Fibroblast of lung (primary cell): ENCODE results near the gene NDUFAF5. TPM values are rescaled to one million over a fixed set of nuclear protein-coding genes. Genes with fewer than 3 reads are reported as not detected.

Source experiments
- DNase-seq, 2 donors: peaks; one replicate each; pipeline versions ENCODE4 v3.0.0 to v3.0.0-alpha.2; 2010; ENCODE audit warnings: low read depth in 2 of 2
- H2AFZ ChIP-seq: 2 replicates; pipeline ENCODE4 v1.5.1; 2012; ENCODE audit warnings: low read length, control low read depth, inconsistent platforms
- H3K27ac ChIP-seq: 2 replicates; pipeline ENCODE4 v1.5.1; 2011; ENCODE audit warnings: low read length, control low read depth; ENCODE audit not compliant: insufficient read depth
- H3K27me3 ChIP-seq: 2 replicates; pipeline ENCODE4 v1.5.1; 2011; ENCODE audit warnings: mild to moderate bottlenecking, low read length; ENCODE audit not compliant: control insufficient read depth, insufficient read depth
- H3K36me3 ChIP-seq: 2 replicates; pipeline ENCODE4 v1.5.1; 2011; ENCODE audit warnings: low read length; ENCODE audit not compliant: control insufficient read depth, insufficient read depth
- H3K4me1 ChIP-seq: 2 replicates; pipeline ENCODE4 v1.5.1; 2011; ENCODE audit warnings: low read length; ENCODE audit not compliant: control insufficient read depth, insufficient read depth; ENCODE audit errors: extremely low read depth
- H3K4me2 ChIP-seq: 2 replicates; pipeline ENCODE4 v1.5.1; 2011; ENCODE audit warnings: low read length, control low read depth; ENCODE audit not compliant: insufficient read depth; ENCODE audit errors: extremely low read depth
- H3K4me3 ChIP-seq, 4 experiments: fragments of 200-600 bp in 1 of 4; sonication (generic) in 1 of 4; replicated peaks in 1 of 4; 2 replicates each; pipeline ENCODE4 v1.5.1; 2011 to 2016; ENCODE audit warnings: low read length in 4 of 4, low read depth in 3 of 4, mild to moderate bottlenecking in 3 of 4, control low read depth in 2 of 4, inconsistent platforms in 1 of 4, mixed read lengths in 1 of 4; ENCODE audit not compliant: insufficient read depth in 1 of 4; ENCODE audit errors: control extremely low read depth in 1 of 4
- H3K79me2 ChIP-seq: 2 replicates; pipeline ENCODE4 v1.5.1; 2012; ENCODE audit warnings: mild to moderate bottlenecking, low read length, inconsistent platforms; ENCODE audit not compliant: control insufficient read depth, insufficient read depth
- H3K9ac ChIP-seq: 2 replicates; pipeline ENCODE4 v1.5.1; 2011; ENCODE audit warnings: mild to moderate bottlenecking, low read length, control low read depth; ENCODE audit not compliant: insufficient read depth
- H3K9me3 ChIP-seq: 2 replicates; pipeline ENCODE4 v1.5.1; 2012; ENCODE audit warnings: low read depth, low read length; ENCODE audit not compliant: control insufficient read depth, insufficient read depth
- H4K20me1 ChIP-seq: 2 replicates; pipeline ENCODE4 v1.5.1; 2011; ENCODE audit warnings: low read length; ENCODE audit not compliant: control insufficient read depth, insufficient read depth; ENCODE audit errors: extremely low read depth
- EZH2 ChIP-seq: IDR thresholded peaks from 2 replicates; pipeline ENCODE4 v1.5.1; 2012; ENCODE audit warnings: low read length, control low read depth, mild to moderate bottlenecking; ENCODE audit errors: missing control alignments
- polyA plus RNA-seq, 2 donors: library from polyadenylated mRNA; depleted of rRNA in 1 of 2; stranded (reverse) in 1 of 2; unstranded in 1 of 2; fragments of >200 nt; gene quantifications; 2 replicates each; pipeline ENCODE4 v1.2.1, GENCODE V29; 2011 to 2012; ENCODE audit warnings: missing spikeins in 1 of 2
- total RNA-seq: library from RNA; depleted of rRNA; stranded (reverse); fragments of >200 nt; gene quantifications from 2 replicates; pipeline ENCODE4 v1.2.1, GENCODE V29; 2014
- TF ChIP-seq, protein P1 (sequence below), 2 donors: IDR thresholded peaks in 1 of 2; conservative IDR thresholded peaks in 1 of 2; 1 replicate in 1 of 2; 2 replicates in 1 of 2; pipeline ENCODE4 v1.5.1; 2011 to 2012; ENCODE audit warnings: low read length in 2 of 2, control low read depth in 1 of 2, inconsistent platforms in 1 of 2, low read depth in 1 of 2, mild to moderate bottlenecking in 1 of 2

NDUFAF5 gene
- total and polyA plus RNA-seq, 2 donors (not counting 1 experiment from before 2014, with no cell fraction given) = 12.7 to 17.3 TPM

DNA sequence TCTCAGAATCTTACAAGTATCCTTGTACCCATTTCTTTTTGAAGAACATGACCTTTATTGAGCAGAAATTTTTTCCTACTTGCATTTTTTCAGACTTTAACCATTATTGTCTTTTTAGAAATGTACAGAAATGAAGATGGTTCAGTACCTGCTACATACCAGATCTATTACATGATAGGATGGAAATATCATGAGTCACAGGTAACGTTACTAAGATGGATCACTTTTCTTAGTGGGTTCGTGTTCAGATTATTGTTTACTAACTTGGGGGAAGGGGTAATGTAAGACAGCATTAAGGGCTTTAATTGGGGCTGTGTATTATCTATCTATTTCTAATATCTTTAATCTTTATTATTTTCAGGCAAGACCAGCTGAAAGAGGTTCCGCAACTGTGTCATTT, 31.9 kb downstream of the NDUFAF5 start:
- no peaks in the 10 kb centered on the region for H3K4me1 ChIP-seq
- no peaks in the 10 kb centered on the region for H4K20me1 ChIP-seq
- no peak overlapping the region for H3K4me2 ChIP-seq
- H3K9me3 ChIP-seq = no peaks in the 10 kb centered on the region
- TF ChIP-seq EZH2 = no peak
- TF ChIP-seq, protein P1, sequence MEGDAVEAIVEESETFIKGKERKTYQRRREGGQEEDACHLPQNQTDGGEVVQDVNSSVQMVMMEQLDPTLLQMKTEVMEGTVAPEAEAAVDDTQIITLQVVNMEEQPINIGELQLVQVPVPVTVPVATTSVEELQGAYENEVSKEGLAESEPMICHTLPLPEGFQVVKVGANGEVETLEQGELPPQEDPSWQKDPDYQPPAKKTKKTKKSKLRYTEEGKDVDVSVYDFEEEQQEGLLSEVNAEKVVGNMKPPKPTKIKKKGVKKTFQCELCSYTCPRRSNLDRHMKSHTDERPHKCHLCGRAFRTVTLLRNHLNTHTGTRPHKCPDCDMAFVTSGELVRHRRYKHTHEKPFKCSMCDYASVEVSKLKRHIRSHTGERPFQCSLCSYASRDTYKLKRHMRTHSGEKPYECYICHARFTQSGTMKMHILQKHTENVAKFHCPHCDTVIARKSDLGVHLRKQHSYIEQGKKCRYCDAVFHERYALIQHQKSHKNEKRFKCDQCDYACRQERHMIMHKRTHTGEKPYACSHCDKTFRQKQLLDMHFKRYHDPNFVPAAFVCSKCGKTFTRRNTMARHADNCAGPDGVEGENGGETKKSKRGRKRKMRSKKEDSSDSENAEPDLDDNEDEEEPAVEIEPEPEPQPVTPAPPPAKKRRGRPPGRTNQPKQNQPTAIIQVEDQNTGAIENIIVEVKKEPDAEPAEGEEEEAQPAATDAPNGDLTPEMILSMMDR (conservative IDR thresholded peaks at IDR 0.05 in 1 of 2, IDR thresholded peaks at IDR 0.05 in 1 of 2; ENCODE audit: low read depth in 1 of 2, low read length in 2 of 2) = no peak
- no peak overlapping the region for H3K9ac ChIP-seq
- H3K27ac ChIP-seq = no peak overlapping the region
- H3K79me2 ChIP-seq = no peaks in the 10 kb centered on the region
- H3K4me3 ChIP-seq = no peak overlapping the region
- H3K27me3 ChIP-seq = no peaks in the 10 kb centered on the region
- H3K36me3 ChIP-seq = peaks cover 2% of the 10 kb centered on the region
- H2AFZ ChIP-seq = no peak overlapping the region
- peak in 1 of 2 donors; percentile 16 for DNase-seq

DNA sequence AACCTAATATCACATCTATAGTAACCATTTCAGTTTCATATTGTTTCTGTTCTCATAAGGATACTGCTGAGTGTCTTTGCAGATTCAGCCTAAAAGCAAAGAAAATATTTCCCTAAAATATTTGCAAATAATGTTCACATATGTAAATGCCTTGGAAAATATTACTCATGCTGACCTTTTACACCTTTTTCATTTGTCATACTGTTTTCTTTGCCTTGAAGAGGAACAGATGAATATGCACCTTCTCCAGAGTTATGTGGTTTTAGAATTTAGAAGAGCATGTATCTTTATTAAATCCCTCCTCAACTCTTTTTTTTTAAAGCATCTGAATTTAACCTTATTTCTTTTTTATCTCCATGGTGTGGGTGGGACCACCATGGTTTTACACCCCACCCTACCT, 32.5 kb downstream of the NDUFAF5 start:
- peak in 1 of 2 donors; percentile 44 for DNase-seq
- peaks cover 2% of the 10 kb centered on the region for H3K36me3 ChIP-seq

GRCh38 chr20:13819885-13820645, 35.2 kb downstream of the NDUFAF5 start:
- Histone ChIP-seq H3K4me1 (no peaks in the 10 kb centered on the region), H3K36me3 (peaks cover 2% of the 10 kb centered on the region), H3K27me3 (no peaks in the 10 kb centered on the region), H3K4me3 (no peak overlapping the region), H3K27ac (no peak overlapping the region), H3K9ac (no peak overlapping the region), H3K4me2 (no peak overlapping the region), H4K20me1 (no peaks in the 10 kb centered on the region), H2AFZ (no peak overlapping the region), H3K79me2 (no peaks in the 10 kb centered on the region), H3K9me3 (no peaks in the 10 kb centered on the region)
- DNase-seq = peak; percentile 49 to 52
- TF ChIP-seq, protein P1 (conservative IDR thresholded peaks at IDR 0.05 in 1 of 2, IDR thresholded peaks at IDR 0.05 in 1 of 2; ENCODE audit: low read depth in 1 of 2, low read length in 2 of 2) = peak; percentile 14 to 51
- TF ChIP-seq EZH2 = no peak

More for the DNA sequence above, 32.5 kb downstream of the NDUFAF5 start:
- no peak overlapping the region for H3K4me2 ChIP-seq
- H4K20me1 ChIP-seq = no peaks in the 10 kb centered on the region
- no peak overlapping the region for H2AFZ ChIP-seq
- H3K9me3 ChIP-seq = no peaks in the 10 kb centered on the region
- no peak for TF ChIP-seq EZH2
- TF ChIP-seq, protein P1 (conservative IDR thresholded peaks at IDR 0.05 in 1 of 2, IDR thresholded peaks at IDR 0.05 in 1 of 2; ENCODE audit: low read depth in 1 of 2, low read length in 2 of 2) = no peak
- H3K4me3 ChIP-seq = no peak overlapping the region
- no peak overlapping the region for H3K9ac ChIP-seq
- no peaks in the 10 kb centered on the region for H3K27me3 ChIP-seq
- no peak overlapping the region for H3K27ac ChIP-seq
- no peaks in the 10 kb centered on the region for H3K4me1 ChIP-seq
- H3K79me2 ChIP-seq = no peaks in the 10 kb centered on the region
